Keratinocyte (primary cell): ENCODE results near the gene RTKN2. TPM values are rescaled to one million over a fixed set of nuclear protein-coding genes. Genes with fewer than 3 reads are reported as not detected.

Source experiments
- DNase-seq: peaks from one replicate; pipeline ENCODE4 v3.0.0-alpha.2; 2011; ENCODE audit warnings: low read depth, missing footprints, low spot score
- FAIRE-seq: peaks from 2 replicates; lab custom pipeline; 2011; peaks lifted over from hg19 to GRCh38; lab: Jason Lieb, UNC
- H2AFZ ChIP-seq: 2 replicates; pipeline ENCODE4 v1.6.0; 2012; ENCODE audit warnings: low read length, control low read depth, inconsistent platforms; ENCODE audit not compliant: control insufficient read depth
- H3K27ac ChIP-seq: 2 replicates; pipeline ENCODE4 v1.5.1; 2011; ENCODE audit warnings: low read length; ENCODE audit not compliant: control insufficient read depth, insufficient read depth
- H3K27me3 ChIP-seq: 3 replicates; pipeline ENCODE4 v1.6.0; 2011; ENCODE audit warnings: low read length; ENCODE audit not compliant: control insufficient read depth, insufficient read depth; ENCODE audit errors: extremely low read depth
- H3K36me3 ChIP-seq, 2 experiments: 2 replicates in 1 of 2; 3 replicates in 1 of 2; pipeline ENCODE4 v1.5.1; 2011; ENCODE audit warnings: low read length in 2 of 2, mild to moderate bottlenecking in 1 of 2; ENCODE audit not compliant: control insufficient read depth in 2 of 2, insufficient read depth in 2 of 2; ENCODE audit errors: extremely low read depth in 1 of 2
- H3K4me1 ChIP-seq: 3 replicates; pipeline ENCODE4 v1.5.1; 2011; ENCODE audit warnings: low read length; ENCODE audit not compliant: control insufficient read depth, insufficient read depth; ENCODE audit errors: extremely low read depth
- H3K4me2 ChIP-seq: 3 replicates; pipeline ENCODE4 v1.6.0; 2011; ENCODE audit warnings: low read depth, low read length; ENCODE audit not compliant: control insufficient read depth, insufficient read depth; ENCODE audit errors: extremely low read depth
- H3K4me3 ChIP-seq, 3 experiments: fragments of 200-600 bp in 1 of 3; sonication (generic) in 1 of 3; 2 replicates in 2 of 3; 3 replicates in 1 of 3; pipeline ENCODE4 v1.5.1; 2011 to 2016; ENCODE audit warnings: low read length in 3 of 3, mild to moderate bottlenecking in 3 of 3, control low read depth in 2 of 3, inconsistent platforms in 1 of 3, low read depth in 1 of 3, mixed read lengths in 1 of 3, mixed run types in 1 of 3, moderate library complexity in 1 of 3; ENCODE audit not compliant: control insufficient read depth in 2 of 3, insufficient read depth in 2 of 3; ENCODE audit errors: extremely low read depth in 1 of 3
- H3K79me2 ChIP-seq: 2 replicates; pipeline ENCODE4 v1.6.0; 2012; ENCODE audit warnings: low read length; ENCODE audit not compliant: control insufficient read depth, insufficient read depth
- H3K9ac ChIP-seq: 3 replicates; pipeline ENCODE4 v1.6.0; 2011; ENCODE audit warnings: low read length; ENCODE audit not compliant: control insufficient read depth, insufficient read depth; ENCODE audit errors: extremely low read depth
- H3K9me1 ChIP-seq: 3 replicates; pipeline ENCODE4 v1.6.0; 2011; ENCODE audit warnings: low read length; ENCODE audit not compliant: control insufficient read depth, insufficient read depth; ENCODE audit errors: extremely low read depth
- H3K9me3 ChIP-seq: 2 replicates; pipeline ENCODE4 v1.5.1; 2012; ENCODE audit warnings: low read depth, low read length; ENCODE audit not compliant: control insufficient read depth
- H4K20me1 ChIP-seq: 3 replicates; pipeline ENCODE4 v1.6.0; 2011; ENCODE audit warnings: low read length; ENCODE audit not compliant: control insufficient read depth, insufficient read depth; ENCODE audit errors: extremely low read depth
- EZH2 ChIP-seq: IDR thresholded peaks from one replicate; pipeline ENCODE4 v1.6.1; 2012; ENCODE audit warnings: inconsistent platforms, mild to moderate bottlenecking, low read length, moderate library complexity
- dilution Hi-C: fragments of 300-500 bp; cut with MboI; formaldehyde crosslinking; loops from one replicate; pipeline ENCODE4 v1.7.0; 2020; ENCODE audit warnings: low sequenced_read_pairs; ENCODE audit not compliant: extremely low pct_ligation_motif_present
- polyA plus RNA-seq, 5 experiments: library from polyadenylated mRNA; depleted of rRNA in 3 of 5; stranded (reverse) in 3 of 5; stranded (forward) in 1 of 5; unstranded in 1 of 5; fragments of >200 nt; gene quantifications; 1 replicate in 1 of 5; 2 replicates in 3 of 5; 3 replicates in 1 of 5; pipeline versions ENCODE4 v1.2.1 to v1.2.3, GENCODE V29; 2011 to 2012; ENCODE audit warnings: missing spikeins in 2 of 5, low read depth in 1 of 5, low replicate concordance in 1 of 5
- TF ChIP-seq, protein P1 (sequence below), 3 experiments: IDR thresholded peaks in 1 of 3; conservative IDR thresholded peaks in 1 of 3; optimal IDR thresholded peaks in 1 of 3; 2 replicates in 2 of 3; 3 replicates in 1 of 3; pipeline versions ENCODE3 to v1.5.1; 2011; ENCODE audit warnings: low read length in 3 of 3, mild to moderate bottlenecking in 3 of 3, moderate library complexity in 2 of 3, control low read depth in 1 of 3, inconsistent platforms in 1 of 3; ENCODE audit not compliant: insufficient read depth in 2 of 3; ENCODE audit errors: extremely low read depth in 1 of 3

Gene RTKN2
- polyA plus RNA-seq, 1 donor (not counting 4 experiments of a cell fraction or from before 2014, with no cell fraction given) = 3.2 TPM

DNA sequence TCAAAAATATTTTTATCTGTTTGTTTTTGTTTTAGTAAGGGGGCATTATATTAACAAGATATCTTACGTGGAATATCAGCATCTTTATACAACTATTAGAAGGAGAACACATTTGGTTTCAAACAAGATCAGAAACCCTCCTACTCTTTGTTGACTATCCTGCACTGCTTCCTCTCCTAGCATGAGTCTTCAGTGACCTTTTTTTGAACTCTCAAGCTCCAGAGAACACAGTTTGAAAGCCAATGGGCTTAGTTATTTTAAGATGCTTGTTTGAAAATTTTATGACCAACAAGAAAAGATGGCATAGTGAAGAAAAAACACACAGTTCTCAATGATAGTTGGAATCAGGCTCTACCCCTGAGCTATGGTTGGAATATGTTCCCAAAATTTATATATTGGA lies 37.2 kb upstream of the RTKN2 start:
- H3K9me1 ChIP-seq = no peaks in the 10 kb centered on the region
- dilution Hi-C loops = no loop called here
- H3K9me3 ChIP-seq = no peaks in the 10 kb centered on the region
- no peaks in the 10 kb centered on the region for H4K20me1 ChIP-seq
- H3K4me3 ChIP-seq = no peak overlapping the region
- no peak overlapping the region for H3K4me2 ChIP-seq
- no peaks in the 10 kb centered on the region for H3K36me3 ChIP-seq
- H3K27ac ChIP-seq = no peak overlapping the region
- no peak for DNase-seq
- no peaks in the 10 kb centered on the region for H3K79me2 ChIP-seq
- H2AFZ ChIP-seq = no peak overlapping the region
- no peak for FAIRE-seq
- TF ChIP-seq, protein P1, sequence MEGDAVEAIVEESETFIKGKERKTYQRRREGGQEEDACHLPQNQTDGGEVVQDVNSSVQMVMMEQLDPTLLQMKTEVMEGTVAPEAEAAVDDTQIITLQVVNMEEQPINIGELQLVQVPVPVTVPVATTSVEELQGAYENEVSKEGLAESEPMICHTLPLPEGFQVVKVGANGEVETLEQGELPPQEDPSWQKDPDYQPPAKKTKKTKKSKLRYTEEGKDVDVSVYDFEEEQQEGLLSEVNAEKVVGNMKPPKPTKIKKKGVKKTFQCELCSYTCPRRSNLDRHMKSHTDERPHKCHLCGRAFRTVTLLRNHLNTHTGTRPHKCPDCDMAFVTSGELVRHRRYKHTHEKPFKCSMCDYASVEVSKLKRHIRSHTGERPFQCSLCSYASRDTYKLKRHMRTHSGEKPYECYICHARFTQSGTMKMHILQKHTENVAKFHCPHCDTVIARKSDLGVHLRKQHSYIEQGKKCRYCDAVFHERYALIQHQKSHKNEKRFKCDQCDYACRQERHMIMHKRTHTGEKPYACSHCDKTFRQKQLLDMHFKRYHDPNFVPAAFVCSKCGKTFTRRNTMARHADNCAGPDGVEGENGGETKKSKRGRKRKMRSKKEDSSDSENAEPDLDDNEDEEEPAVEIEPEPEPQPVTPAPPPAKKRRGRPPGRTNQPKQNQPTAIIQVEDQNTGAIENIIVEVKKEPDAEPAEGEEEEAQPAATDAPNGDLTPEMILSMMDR (optimal IDR thresholded peaks at IDR 0.05 in 1 of 3, IDR thresholded peaks at IDR 0.05 in 1 of 3, conservative IDR thresholded peaks at IDR 0.05 in 1 of 3; ENCODE audit: extremely low read depth in 1 of 3, insufficient read depth in 2 of 3, low read length in 3 of 3) = no peak
- TF ChIP-seq EZH2 = no peak
- no peak overlapping the region for H3K9ac ChIP-seq
- no peaks in the 10 kb centered on the region for H3K4me1 ChIP-seq
- no peaks in the 10 kb centered on the region for H3K27me3 ChIP-seq

DNA sequence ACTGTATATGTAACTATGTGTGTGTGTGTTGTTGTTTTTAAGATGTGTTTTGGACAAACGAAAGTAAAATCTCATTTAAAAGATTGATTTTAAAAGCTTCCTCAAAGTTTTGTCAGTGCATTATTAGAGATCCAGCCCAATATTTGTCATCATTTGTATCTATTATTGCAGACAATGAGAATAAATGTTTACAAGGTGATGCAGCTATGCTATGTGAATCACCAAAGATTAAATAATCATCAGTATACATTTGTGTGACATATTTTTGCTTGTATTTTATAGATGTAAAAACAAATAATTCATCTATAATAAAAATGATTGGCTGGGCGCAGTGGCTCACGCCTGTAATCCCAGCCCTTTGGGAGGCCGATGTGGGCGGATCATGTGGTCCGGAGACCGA lies 35.3 kb upstream of the RTKN2 start:
- Histone ChIP-seq H3K9ac (no peak overlapping the region), H3K79me2 (no peaks in the 10 kb centered on the region), H3K27ac (no peak overlapping the region), H3K4me3 (no peak overlapping the region), H2AFZ (no peak overlapping the region), H3K9me3 (no peaks in the 10 kb centered on the region), H3K27me3 (no peaks in the 10 kb centered on the region), H3K4me2 (no peak overlapping the region), H3K4me1 (no peaks in the 10 kb centered on the region), H3K36me3 (no peaks in the 10 kb centered on the region), H3K9me1 (no peaks in the 10 kb centered on the region), H4K20me1 (no peaks in the 10 kb centered on the region)
- no peak for DNase-seq
- FAIRE-seq = no peak
- dilution Hi-C loops = no loop called here
- no peak for TF ChIP-seq EZH2
- TF ChIP-seq, protein P1 (optimal IDR thresholded peaks at IDR 0.05 in 1 of 3, IDR thresholded peaks at IDR 0.05 in 1 of 3, conservative IDR thresholded peaks at IDR 0.05 in 1 of 3; ENCODE audit: extremely low read depth in 1 of 3, insufficient read depth in 2 of 3, low read length in 3 of 3) = no peak
